SW 1271 (cell line): Measurements from ENCODE around the gene ZSCAN31.
"Not testable (repeated sequence)": the region's sequence is repeated elsewhere in the genome, so short reads cannot be mapped to it uniquely, and the experiment has no call there.

Experiments
- DNase-seq, 2 experiments: peaks; one replicate each; lab custom pipeline; 2025; lab: John Stamatoyannopoulos, UW

ZSCAN31 gene

DNA sequence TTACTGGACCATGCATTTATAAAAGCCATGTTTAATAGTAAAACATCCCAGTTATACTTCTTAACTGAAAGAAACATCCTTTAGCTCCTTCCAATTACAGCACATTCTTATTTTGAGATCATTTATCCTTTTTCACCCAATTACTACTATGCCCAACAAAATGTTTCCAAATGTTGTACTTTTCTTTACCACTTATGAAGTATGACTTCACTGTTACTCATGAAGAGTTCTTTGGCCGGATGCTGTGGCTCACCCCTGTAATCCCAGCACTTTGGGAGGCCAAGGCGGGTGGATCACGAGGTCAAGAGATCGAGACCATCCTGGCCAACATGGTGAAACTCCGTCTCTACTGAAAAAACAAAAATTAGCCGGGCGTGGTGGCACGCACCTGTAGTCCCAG lies 18.1 kb downstream of the ZSCAN31 start:
- DNase-seq, result not testable (repeated sequence)

GRCh38 chr6:28315628-28316027 lies 20.3 kb downstream of the ZSCAN31 start:
- no peak for DNase-seq

DNA sequence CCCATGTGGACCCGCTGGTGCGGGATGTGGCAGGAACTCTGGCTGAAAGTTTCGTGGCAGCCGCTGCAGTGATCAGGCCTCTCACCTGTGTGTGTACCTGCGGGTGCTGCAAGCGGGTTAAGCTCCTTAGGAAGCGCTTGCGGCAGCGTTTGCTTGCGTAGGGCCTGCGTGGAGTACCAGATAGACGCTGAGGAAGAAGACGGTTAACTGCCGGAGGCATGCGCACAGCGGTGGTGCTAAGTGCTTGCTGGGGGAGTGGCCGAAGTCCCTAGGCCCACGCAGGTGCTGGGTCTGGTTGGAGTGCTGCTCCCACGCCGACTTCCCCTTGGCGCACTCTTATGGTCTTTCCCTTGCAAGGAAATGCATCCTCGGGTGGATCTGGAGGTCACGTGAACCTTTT lies 23.0 kb downstream of the ZSCAN31 start:
- DNase-seq, result no peak

- DNase-seq, result no peak
Observed at GRCh38 chr6:28311139-28311823, 24.7 kb downstream of the ZSCAN31 start.

GRCh38 chr6:28306363-28306762 lies 29.6 kb downstream of the ZSCAN31 start:
- DNase-seq, result not testable (repeated sequence)

- DNase-seq, result no peak
Observed at GRCh38 chr6:28303570-28303969, 32.4 kb downstream of the ZSCAN31 start.

- no peak for DNase-seq
Observed at GRCh38 chr6:28296520-28297060, 39.4 kb downstream of the ZSCAN31 start.

DNA sequence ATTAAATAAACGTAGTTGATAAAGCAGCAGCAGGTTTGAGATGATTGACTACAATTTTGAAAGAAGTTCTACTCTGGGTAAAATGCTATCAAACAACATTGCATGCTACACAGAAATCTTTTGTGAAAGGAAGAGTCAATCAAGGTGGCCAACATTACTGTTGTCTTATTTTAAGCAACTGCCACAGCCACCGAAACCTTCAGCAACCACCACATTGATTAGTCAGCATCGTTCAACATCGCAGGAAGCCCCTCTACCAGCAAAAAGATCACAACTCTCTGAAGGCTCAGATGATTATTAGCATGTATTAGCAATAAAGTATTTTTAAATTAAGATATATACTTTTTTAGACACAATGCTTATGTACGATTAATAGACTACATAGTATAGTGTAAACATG lies 40.6 kb downstream of the ZSCAN31 start:
- no peak for DNase-seq

DNA sequence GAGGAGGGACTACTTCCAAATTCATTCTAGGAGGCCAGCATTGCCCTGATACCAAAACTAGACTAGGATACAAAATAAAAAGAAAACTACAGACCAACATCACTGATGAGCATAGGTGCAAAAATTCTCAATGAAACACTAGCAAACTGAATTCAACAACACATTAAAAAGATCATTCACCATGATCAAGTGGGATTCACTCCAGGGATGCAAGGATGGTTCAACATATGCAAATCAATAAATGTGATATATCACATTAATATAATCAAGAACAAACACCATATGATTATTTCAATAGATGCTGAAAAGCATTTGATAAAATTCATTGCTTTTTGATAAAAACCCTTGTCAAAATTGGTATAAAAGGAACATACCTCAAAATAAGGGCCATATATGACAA lies 44.4 kb downstream of the ZSCAN31 start:
- no peak for DNase-seq

GRCh38 chr6:28282926-28283325 lies 53.0 kb downstream of the ZSCAN31 start:
- no peak for DNase-seq

DNA sequence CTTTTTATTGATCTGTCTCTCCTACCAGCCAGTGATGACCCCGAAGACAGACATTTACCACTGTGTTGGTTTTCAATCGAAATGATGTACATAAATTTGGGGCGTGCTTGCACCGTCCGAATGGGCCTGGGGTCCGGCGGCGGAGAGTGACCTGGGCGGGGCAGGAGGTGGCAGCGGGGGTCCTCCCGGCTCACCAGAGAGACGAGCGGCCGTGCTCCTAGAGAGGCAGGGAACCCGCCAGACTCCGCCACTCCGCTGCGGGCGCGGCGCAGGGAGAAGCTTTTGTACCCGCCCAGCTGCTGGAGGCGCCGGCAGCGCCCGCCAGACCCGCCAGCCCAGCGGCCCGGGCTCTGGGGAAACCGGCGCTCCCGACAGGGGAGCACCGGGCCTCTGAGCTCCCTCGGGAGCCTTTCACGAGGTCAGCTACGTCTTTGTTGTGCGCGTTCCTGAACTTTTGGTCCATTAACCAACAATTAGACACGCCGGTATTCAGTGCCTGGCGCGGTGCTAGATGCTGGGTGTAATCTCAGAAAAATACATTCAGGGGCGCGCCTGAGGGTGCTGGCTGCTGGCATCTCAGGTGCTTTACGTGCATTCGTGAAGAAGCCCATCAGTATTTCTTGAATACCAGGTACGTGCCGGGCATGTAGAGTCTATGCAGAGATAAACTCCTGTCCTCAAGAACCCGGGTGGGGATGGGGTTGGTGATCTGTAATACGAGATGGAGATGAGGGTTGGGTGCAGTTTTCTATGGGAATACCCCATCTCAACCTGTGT lies 54.5 kb downstream of the ZSCAN31 start, which contains the start of gene PGBD1:
Gene PGBD1, plus strand, starts transcription at position 285 of the 777 bp plus-strand sequence. CDS start 2,242 bp downstream, outside the sequence.
- no peak for DNase-seq

DNA sequence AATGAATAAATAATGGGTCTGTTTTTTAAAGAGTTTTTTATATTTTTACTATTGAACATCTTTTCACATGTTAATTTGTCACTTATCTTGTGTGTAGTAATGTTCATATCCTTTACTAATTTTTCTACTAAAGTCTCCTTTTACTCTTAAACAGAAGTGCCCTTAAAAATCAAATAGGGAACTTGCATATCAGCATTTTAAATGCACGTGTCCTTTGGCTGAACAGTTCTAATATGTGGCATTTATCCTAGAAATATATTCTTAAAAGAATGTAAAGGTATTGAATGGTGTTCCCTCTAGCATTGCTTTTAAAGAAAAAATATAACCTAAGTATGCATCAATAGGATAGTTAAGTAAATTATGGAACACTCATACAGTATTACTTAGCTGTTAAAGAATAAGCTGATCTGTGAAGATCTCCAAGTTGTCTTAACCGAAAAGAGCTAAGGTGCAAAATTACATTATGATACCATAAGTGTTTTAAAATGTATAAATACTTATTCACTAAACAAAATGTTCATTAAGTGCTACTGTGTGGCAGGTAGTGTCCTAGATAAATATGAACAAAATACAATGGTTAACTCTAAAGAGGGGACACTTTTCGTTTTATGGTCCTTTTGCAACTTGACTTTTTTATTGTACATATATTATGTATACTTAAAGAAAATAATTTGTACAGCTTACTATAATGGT lies 55.2 kb downstream of the ZSCAN31 start:
- DNase-seq, result no peak

- no peak for DNase-seq
Observed at GRCh38 chr6:28277746-28278145, 58.2 kb downstream of the ZSCAN31 start.

DNA sequence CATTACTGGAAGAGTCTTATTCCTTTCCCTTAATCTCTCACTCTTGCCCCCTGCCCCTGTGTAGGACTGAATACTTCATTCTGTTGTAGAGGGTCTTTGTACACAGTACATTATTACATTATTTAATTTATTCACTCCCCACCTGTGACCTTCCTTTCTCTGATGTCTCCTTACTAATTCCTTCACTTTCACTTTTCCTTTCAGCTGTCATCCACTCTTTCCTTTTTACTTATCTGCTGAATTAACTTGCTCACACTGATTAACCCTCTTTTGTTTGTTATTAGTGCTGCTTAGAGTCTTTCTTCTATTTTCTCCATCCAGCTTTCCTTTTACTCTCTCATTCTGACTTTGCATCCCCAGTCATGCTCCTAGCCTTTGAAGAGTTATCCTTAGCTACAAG lies 61.1 kb downstream of the ZSCAN31 start:
- no peak for DNase-seq
